ENCODE results near the gene NME7. TPM values are rescaled to one million over a fixed set of nuclear protein-coding genes. Genes with fewer than 3 reads are reported as not detected.
"Not testable (repeated sequence)": the region's sequence is repeated elsewhere in the genome, so short reads cannot be mapped to it uniquely, and the experiment has no call there.

The NME7 gene
- total RNA-seq, 1 experiment from 2014 or later, result 21.8 TPM

GRCh38 chr1:169346036-169346589, 21.5 kb downstream of the NME7 start:
- no peak for ATAC-seq
- H3K9me3 ChIP-seq (ENCODE audit: control insufficient read depth in 1 of 2, insufficient read depth in 1 of 2, low read depth in 1 of 2, low read length in 2 of 2), result no peaks in the 10 kb centered on the region
- no peaks in the 10 kb centered on the region for H3K27me3 ChIP-seq (ENCODE audit: insufficient read depth, low read length)
- no peaks in the 10 kb centered on the region for H4K20me1 ChIP-seq (ENCODE audit: insufficient read depth)
- H3K36me3 ChIP-seq (ENCODE audit: control insufficient read depth in 1 of 2, insufficient read depth in 2 of 2, low read length in 2 of 2), result no peaks in the 10 kb centered on the region
- CTCF ChIA-PET, result interaction anchor here (2.5 kb wide), 1 partner anchor 234 kb away, joined by 15 read pairs; no protein-coding TSS in a partner anchor
- intact Hi-C loops (cut with micrococcal nuclease), result loop anchor here (5.0 kb wide), 2 partner anchors 214 to 234 kb away; no protein-coding TSS in a partner anchor
- H3K9me2 ChIP-seq (ENCODE audit: insufficient read depth), result no peaks in the 10 kb centered on the region
- no peak overlapping the region for H3K4me3 ChIP-seq (replicated peaks in 1 of 2; ENCODE audit: low read depth in 1 of 2, low read length in 2 of 2)
- POLR2A ChIA-PET, result interaction anchor here (0.5 kb wide), 1 partner anchor 900 kb away, joined by 5 read pairs; no protein-coding TSS in a partner anchor
- no peak overlapping the region for H3K27ac ChIP-seq (ENCODE audit: low read depth, low read length)
- no peaks in the 10 kb centered on the region for H3K4me1 ChIP-seq (ENCODE audit: control insufficient read depth in 1 of 2, insufficient read depth in 2 of 2, low read length in 2 of 2)
- no TSS peak for BruUV-seq (replicated peaks)
- H3K9ac ChIP-seq (ENCODE audit: low read length), result no peak overlapping the region
- H2AFZ ChIP-seq (ENCODE audit: low read depth, low read length, poor library complexity, severe bottlenecking), result no peak overlapping the region
- TF ChIP-seq POLR2A (IDR thresholded peaks at IDR 0.05; ENCODE audit: borderline replicate concordance, extremely low read depth, insufficient read depth, insufficient read length), result no peak
- TF ChIP-seq RAD21 (IDR thresholded peaks at IDR 0.05; ENCODE audit: low read depth), result no peak
- no peak overlapping the region for H3K4me2 ChIP-seq (ENCODE audit: low read length)
- DNase-seq (ENCODE audit: low read depth, low spot score), result no peak
- RAD21 ChIA-PET (ENCODE audit: low non-redundant PET in 1 of 2, low total read pairs in 2 of 2, uncharacterized antibody in 2 of 2, unreplicated experiment in 2 of 2), result no interaction called here
- no peaks in the 10 kb centered on the region for H3K79me2 ChIP-seq (ENCODE audit: insufficient read depth, low read length)

GRCh38 chr1:169345511-169345910, 22.1 kb downstream of the NME7 start:
- Histone ChIP-seq H3K27me3 (ENCODE audit: insufficient read depth, low read length) (no peaks in the 10 kb centered on the region), H3K27ac (ENCODE audit: low read depth, low read length) (no peak overlapping the region)

DNA sequence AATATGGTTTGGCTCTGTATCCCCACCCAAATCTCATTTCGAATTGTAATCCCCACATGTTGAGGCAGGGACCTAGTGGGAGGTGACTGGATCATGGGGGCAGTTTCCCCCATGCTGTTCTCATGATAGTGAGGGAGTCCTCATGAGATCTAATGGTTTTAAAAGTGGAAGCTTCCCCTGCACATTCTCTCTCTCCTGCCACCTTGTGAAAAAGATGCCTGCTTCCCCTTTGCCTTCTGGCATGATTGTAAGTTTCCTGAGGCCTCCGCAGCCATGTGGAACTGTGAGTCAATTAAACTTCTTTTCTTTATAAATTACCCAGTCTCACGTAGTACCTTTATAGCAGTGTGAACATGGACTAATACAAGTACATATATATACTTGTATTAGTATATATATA, 25.5 kb downstream of the NME7 start:
- H3K9me2 ChIP-seq (ENCODE audit: insufficient read depth); BruUV-seq (replicated peaks); DNase-seq (ENCODE audit: low read depth, low spot score); POLR2A ChIA-PET; H3K79me2 ChIP-seq (ENCODE audit: insufficient read depth, low read length); H3K27ac ChIP-seq (ENCODE audit: low read depth, low read length); H3K9me3 ChIP-seq (ENCODE audit: control insufficient read depth in 1 of 2, insufficient read depth in 1 of 2, low read depth in 1 of 2, low read length in 2 of 2); H4K20me1 ChIP-seq (ENCODE audit: insufficient read depth); H3K4me3 ChIP-seq (replicated peaks in 1 of 2; ENCODE audit: low read depth in 1 of 2, low read length in 2 of 2); H3K4me2 ChIP-seq (ENCODE audit: low read length); RAD21 ChIA-PET (ENCODE audit: low non-redundant PET in 1 of 2, low total read pairs in 2 of 2, uncharacterized antibody in 2 of 2, unreplicated experiment in 2 of 2); H3K36me3 ChIP-seq (ENCODE audit: control insufficient read depth in 1 of 2, insufficient read depth in 2 of 2, low read length in 2 of 2); H3K4me1 ChIP-seq (ENCODE audit: control insufficient read depth in 1 of 2, insufficient read depth in 2 of 2, low read length in 2 of 2); H3K9ac ChIP-seq (ENCODE audit: low read length); intact Hi-C loops (cut with micrococcal nuclease); ATAC-seq; H2AFZ ChIP-seq (ENCODE audit: low read depth, low read length, poor library complexity, severe bottlenecking); H3K27me3 ChIP-seq (ENCODE audit: insufficient read depth, low read length): not testable (repeated sequence)
- CTCF ChIA-PET, result interaction anchor here (0.7 kb wide), 1 partner anchor 739 kb away, joined by 3 read pairs; no protein-coding TSS in a partner anchor

More at GRCh38 chr1:169345511-169345910, 22.1 kb downstream of the NME7 start:
- Histone ChIP-seq H3K4me1 (ENCODE audit: control insufficient read depth in 1 of 2, insufficient read depth in 2 of 2, low read length in 2 of 2) (no peaks in the 10 kb centered on the region), H2AFZ (ENCODE audit: low read depth, low read length, poor library complexity, severe bottlenecking) (no peak overlapping the region), H3K4me3 (replicated peaks in 1 of 2; ENCODE audit: low read depth in 1 of 2, low read length in 2 of 2) (no peak overlapping the region), H4K20me1 (ENCODE audit: insufficient read depth) (no peaks in the 10 kb centered on the region), H3K79me2 (ENCODE audit: insufficient read depth, low read length) (no peaks in the 10 kb centered on the region), H3K9me2 (ENCODE audit: insufficient read depth) (no peaks in the 10 kb centered on the region), H3K4me2 (ENCODE audit: low read length) (no peak overlapping the region), H3K9me3 (ENCODE audit: control insufficient read depth in 1 of 2, insufficient read depth in 1 of 2, low read depth in 1 of 2, low read length in 2 of 2) (no peaks in the 10 kb centered on the region), H3K36me3 (ENCODE audit: control insufficient read depth in 1 of 2, insufficient read depth in 2 of 2, low read length in 2 of 2) (no peaks in the 10 kb centered on the region), H3K9ac (ENCODE audit: low read length) (no peak overlapping the region)
- no peak for ATAC-seq
- ChIA-PET CTCF (no interaction called here), POLR2A (interaction anchor here (0.5 kb wide), 1 partner anchor 899 kb away, joined by 5 read pairs; no protein-coding TSS in a partner anchor), RAD21 (ENCODE audit: low non-redundant PET in 1 of 2, low total read pairs in 2 of 2, uncharacterized antibody in 2 of 2, unreplicated experiment in 2 of 2) (no interaction called here)
- intact Hi-C loops (cut with micrococcal nuclease), result loop anchor here (5.0 kb wide), 2 partner anchors 213 to 233 kb away; no protein-coding TSS in a partner anchor
- BruUV-seq (replicated peaks), result no TSS peak
- TF ChIP-seq POLR2AphosphoS5 (IDR thresholded peaks at IDR 0.05; ENCODE audit: low read depth, low read length), result no peak
- no peak for TF ChIP-seq EGR1 (IDR thresholded peaks at IDR 0.05; ENCODE audit: low read depth)
- TF ChIP-seq EZH2 (IDR thresholded peaks at IDR 0.05), result no peak
- TF ChIP-seq, protein P1, sequence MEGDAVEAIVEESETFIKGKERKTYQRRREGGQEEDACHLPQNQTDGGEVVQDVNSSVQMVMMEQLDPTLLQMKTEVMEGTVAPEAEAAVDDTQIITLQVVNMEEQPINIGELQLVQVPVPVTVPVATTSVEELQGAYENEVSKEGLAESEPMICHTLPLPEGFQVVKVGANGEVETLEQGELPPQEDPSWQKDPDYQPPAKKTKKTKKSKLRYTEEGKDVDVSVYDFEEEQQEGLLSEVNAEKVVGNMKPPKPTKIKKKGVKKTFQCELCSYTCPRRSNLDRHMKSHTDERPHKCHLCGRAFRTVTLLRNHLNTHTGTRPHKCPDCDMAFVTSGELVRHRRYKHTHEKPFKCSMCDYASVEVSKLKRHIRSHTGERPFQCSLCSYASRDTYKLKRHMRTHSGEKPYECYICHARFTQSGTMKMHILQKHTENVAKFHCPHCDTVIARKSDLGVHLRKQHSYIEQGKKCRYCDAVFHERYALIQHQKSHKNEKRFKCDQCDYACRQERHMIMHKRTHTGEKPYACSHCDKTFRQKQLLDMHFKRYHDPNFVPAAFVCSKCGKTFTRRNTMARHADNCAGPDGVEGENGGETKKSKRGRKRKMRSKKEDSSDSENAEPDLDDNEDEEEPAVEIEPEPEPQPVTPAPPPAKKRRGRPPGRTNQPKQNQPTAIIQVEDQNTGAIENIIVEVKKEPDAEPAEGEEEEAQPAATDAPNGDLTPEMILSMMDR (IDR thresholded peaks at IDR 0.05 in 2 of 3, conservative IDR thresholded peaks at IDR 0.05 in 1 of 3; ENCODE audit: borderline replicate concordance in 1 of 3, insufficient read depth in 1 of 3, low read depth in 2 of 3, low read length in 2 of 3), result no peak
- TF ChIP-seq SP1 (IDR thresholded peaks at IDR 0.05; ENCODE audit: low read depth), result no peak
- no peak for TF ChIP-seq JUND (IDR thresholded peaks at IDR 0.05)
- TF ChIP-seq TCF7L2 (IDR thresholded peaks at IDR 0.05; ENCODE audit: borderline replicate concordance, extremely low read depth, insufficient read depth, insufficient read length), result no peak
- TF ChIP-seq CBX3 (IDR thresholded peaks at IDR 0.05; ENCODE audit: low read depth), result no peak
- no peak for TF ChIP-seq CEBPB (IDR thresholded peaks at IDR 0.05; ENCODE audit: low read depth)
- TF ChIP-seq FOSL1 (IDR thresholded peaks at IDR 0.05; ENCODE audit: low read depth), result no peak
- no peak for DNase-seq (ENCODE audit: low read depth, low spot score)
